Trophoblast cell (in vitro differentiated cells and primary cell): ENCODE results near the gene RNASEH1.
"Not testable (repeated sequence)": the region's sequence is repeated elsewhere in the genome, so short reads cannot be mapped to it uniquely, and the experiment has no call there.

Source experiments
- DNase-seq, 2 donors: peaks; one replicate each; pipeline ENCODE4 v3.0.0-alpha.2; 2016
- H2AFZ ChIP-seq: 2 replicates; pipeline ENCODE4 v1.6.1; 2013; ENCODE audit warnings: low read length, moderate library complexity, mild to moderate bottlenecking; ENCODE audit not compliant: insufficient read depth, poor library complexity
- H2AK5ac ChIP-seq: 2 replicates; pipeline ENCODE4 v1.6.1; 2013; ENCODE audit warnings: mild to moderate bottlenecking, low read length
- H2BK120ac ChIP-seq: 2 replicates; pipeline ENCODE4 v1.6.1; 2013; ENCODE audit warnings: low read length, mild to moderate bottlenecking, moderate library complexity; ENCODE audit not compliant: insufficient read depth, poor library complexity
- H2BK12ac ChIP-seq: 2 replicates; pipeline ENCODE4 v1.6.1; 2013; ENCODE audit warnings: mild to moderate bottlenecking, low read length, moderate library complexity
- H2BK5ac ChIP-seq: 2 replicates; pipeline ENCODE4 v1.6.1; 2013; ENCODE audit warnings: low read length, low read depth, moderate library complexity, mild to moderate bottlenecking; ENCODE audit not compliant: poor library complexity
- H3K14ac ChIP-seq: 2 replicates; pipeline ENCODE4 v1.6.1; 2013; ENCODE audit warnings: mild to moderate bottlenecking, low read length
- H3K18ac ChIP-seq: 2 replicates; pipeline ENCODE4 v1.6.1; 2013; ENCODE audit warnings: mild to moderate bottlenecking, low read length
- H3K23ac ChIP-seq: 2 replicates; pipeline ENCODE4 v1.6.1; 2013; ENCODE audit warnings: low read length
- H3K27ac ChIP-seq: 2 replicates; pipeline ENCODE4 v1.5.1; 2013; ENCODE audit warnings: low read depth, mild to moderate bottlenecking, inconsistent platforms, low read length, moderate library complexity
- H3K27me3 ChIP-seq: 2 replicates; pipeline ENCODE4 v1.6.1; 2013; ENCODE audit warnings: inconsistent platforms, mild to moderate bottlenecking, low read length, moderate library complexity; ENCODE audit not compliant: insufficient read depth
- H3K36me3 ChIP-seq, 2 experiments: 1 replicate in 1 of 2; 2 replicates in 1 of 2; pipeline ENCODE4 v1.6.1; 2013; ENCODE audit warnings: low read length in 2 of 2, mild to moderate bottlenecking in 2 of 2, moderate library complexity in 1 of 2; ENCODE audit not compliant: insufficient read depth in 2 of 2, control insufficient read depth in 1 of 2
- H3K4ac ChIP-seq: 2 replicates; pipeline ENCODE4 v1.6.1; 2013; ENCODE audit warnings: low read depth, mild to moderate bottlenecking, low read length, moderate library complexity
- H3K4me1 ChIP-seq, 2 experiments: 1 replicate in 1 of 2; 2 replicates in 1 of 2; pipeline ENCODE4 v1.6.1; 2013; ENCODE audit warnings: low read length in 2 of 2, mild to moderate bottlenecking in 2 of 2, moderate library complexity in 1 of 2; ENCODE audit not compliant: insufficient read depth in 2 of 2, control insufficient read depth in 1 of 2
- H3K4me2 ChIP-seq: 2 replicates; pipeline ENCODE4 v1.6.1; 2013; ENCODE audit warnings: inconsistent platforms, mild to moderate bottlenecking, low read length, moderate library complexity
- H3K4me3 ChIP-seq: 2 replicates; pipeline ENCODE4 v1.5.1; 2013; ENCODE audit warnings: mild to moderate bottlenecking, low read depth, low read length, inconsistent platforms
- H3K79me1 ChIP-seq: one replicate; pipeline ENCODE4 v1.6.1; 2013; ENCODE audit warnings: low read length
- H3K79me2 ChIP-seq: 2 replicates; pipeline ENCODE4 v1.6.1; 2013; ENCODE audit warnings: low read length, mild to moderate bottlenecking; ENCODE audit not compliant: control insufficient read depth, insufficient read depth, poor library complexity
- H3K9ac ChIP-seq: 2 replicates; pipeline ENCODE4 v1.6.1; 2013; ENCODE audit warnings: mild to moderate bottlenecking, low read length
- H3K9me3 ChIP-seq: 2 replicates; pipeline ENCODE4 v1.6.1; 2013; ENCODE audit warnings: low read depth, mild to moderate bottlenecking, control low read depth, inconsistent platforms, low read length; ENCODE audit not compliant: insufficient read depth
- H4K12ac ChIP-seq: 2 replicates; pipeline ENCODE4 v1.6.1; 2013; ENCODE audit warnings: low read depth, mild to moderate bottlenecking, low read length, moderate library complexity
- H4K8ac ChIP-seq: 2 replicates; pipeline ENCODE4 v1.6.1; 2013; ENCODE audit warnings: low read depth, mild to moderate bottlenecking, low read length, moderate library complexity
- H4K91ac ChIP-seq: one replicate; pipeline ENCODE4 v1.6.1; 2013; ENCODE audit warnings: low read depth, mild to moderate bottlenecking, low read length, moderate library complexity
- WGBS: extraction: QIAGEN DNeasy Blood & Tissue Kit; methylation state at CpG from one replicate; pipeline ENCODE4 v1.1.7; 2013; ENCODE audit warnings: missing lambda C conversion rate; ENCODE audit not compliant: insufficient read length, insufficient coverage; ENCODE audit errors: extremely low coverage; 5-methylcytosine and 5-hydroxymethylcytosine counted together

The RNASEH1 gene

GRCh38 chr2:3518496-3519254, 39.5 kb downstream of the RNASEH1 start:
- DNase-seq, result peak; percentile 96 to 98
- H3K4ac ChIP-seq, result peak overlapping the region; percentile 61
- peak overlapping the region; percentile 98 for H3K9ac ChIP-seq
- peak overlapping the region; percentile 88 for H4K8ac ChIP-seq
- H4K12ac ChIP-seq, result peak overlapping the region; percentile 94
- peak overlapping the region; percentile 77 for H2AFZ ChIP-seq
- H2BK12ac ChIP-seq, result no peak overlapping the region
- peak overlapping the region; percentile 93 for H4K91ac ChIP-seq
- peaks cover 10% of the 10 kb centered on the region for H3K79me2 ChIP-seq
- H3K36me3 ChIP-seq, result peaks cover 2% of the 10 kb centered on the region in 2 experiments
- peak overlapping the region; percentile 94 for H3K4me2 ChIP-seq
- peaks cover 11% of the 10 kb centered on the region for H3K79me1 ChIP-seq
- peak overlapping the region; percentile 54 for H2BK120ac ChIP-seq
- H3K4me1 ChIP-seq, result peaks cover 0 to 1% of the 10 kb centered on the region in 2 experiments
- peak overlapping the region; percentile 93 for H3K27ac ChIP-seq
- no peaks in the 10 kb centered on the region for H3K9me3 ChIP-seq
- peak overlapping the region; percentile 88 for H3K4me3 ChIP-seq
- WGBS, result no CpG with 5 or more reads among the region's 67 CpGs
- H3K27me3 ChIP-seq, result no peaks in the 10 kb centered on the region
- H3K23ac ChIP-seq, result no peak overlapping the region
- H2AK5ac ChIP-seq, result peak overlapping the region; percentile 31
- H3K18ac ChIP-seq, result peak overlapping the region; percentile 53
- peak overlapping the region; percentile 95 for H3K14ac ChIP-seq
- peak overlapping the region; percentile 66 for H2BK5ac ChIP-seq

GRCh38 chr2:3517948-3518495, 40.1 kb downstream of the RNASEH1 start:
- H4K12ac ChIP-seq, result peak overlapping the region; percentile 78
- WGBS, result no CpG with 5 or more reads among the region's 3 CpGs

GRCh38 chr2:3516831-3517230, 41.3 kb downstream of the RNASEH1 start:
- no peak overlapping the region for H3K9ac ChIP-seq
- H4K8ac ChIP-seq, result no peak overlapping the region
- no peak overlapping the region for H3K4me2 ChIP-seq
- H3K27me3 ChIP-seq, result no peaks in the 10 kb centered on the region
- peaks cover 11% of the 10 kb centered on the region for H3K79me1 ChIP-seq
- H2BK120ac ChIP-seq, result no peak overlapping the region
- H2BK5ac ChIP-seq, result no peak overlapping the region
- peaks cover 10% of the 10 kb centered on the region for H3K79me2 ChIP-seq
- no peak overlapping the region for H4K12ac ChIP-seq
- H4K91ac ChIP-seq, result no peak overlapping the region
- H3K18ac ChIP-seq, result no peak overlapping the region
- DNase-seq, result no peak
- H3K4me1 ChIP-seq, result no peaks in the 10 kb centered on the region
- no peak overlapping the region for H2AK5ac ChIP-seq
- no peak overlapping the region for H2BK12ac ChIP-seq
- no CpG with 5 or more reads among the region's 3 CpGs for WGBS
- H3K4me3 ChIP-seq, result no peak overlapping the region
- H3K23ac ChIP-seq, result no peak overlapping the region
- no peak overlapping the region for H3K27ac ChIP-seq
- peaks cover 8 to 10% of the 10 kb centered on the region in 2 experiments for H3K36me3 ChIP-seq
- no peak overlapping the region for H2AFZ ChIP-seq
- H3K14ac ChIP-seq, result no peak overlapping the region
- no peak overlapping the region for H3K4ac ChIP-seq
- no peaks in the 10 kb centered on the region for H3K9me3 ChIP-seq

More at GRCh38 chr2:3517948-3518495, 40.1 kb downstream of the RNASEH1 start:
- peak overlapping the region; percentile 98 for H3K9ac ChIP-seq
- peak overlapping the region; percentile 75 for H3K14ac ChIP-seq
- H2AFZ ChIP-seq, result peak overlapping the region; percentile 42
- no peak overlapping the region for H2BK12ac ChIP-seq
- H3K23ac ChIP-seq, result no peak overlapping the region
- H3K4me1 ChIP-seq, result no peaks in the 10 kb centered on the region
- peak overlapping the region; percentile 61 for H4K8ac ChIP-seq
- peaks cover 10% of the 10 kb centered on the region for H3K79me2 ChIP-seq
- H3K36me3 ChIP-seq, result peaks cover 2% of the 10 kb centered on the region in 2 experiments
- peak overlapping the region; percentile 90 for H4K91ac ChIP-seq
- H3K18ac ChIP-seq, result peak overlapping the region; percentile 53
- peak overlapping the region; percentile 46 for H3K4ac ChIP-seq
- peak overlapping the region; percentile 54 for H2BK120ac ChIP-seq
- no peaks in the 10 kb centered on the region for H3K27me3 ChIP-seq
- peak overlapping the region; percentile 94 for H3K4me2 ChIP-seq
- peak overlapping the region; percentile 91 for H3K27ac ChIP-seq
- H2AK5ac ChIP-seq, result peak overlapping the region; percentile 31
- peak overlapping the region; percentile 88 for H3K4me3 ChIP-seq
- DNase-seq, result no peak
- H3K79me1 ChIP-seq, result peaks cover 11% of the 10 kb centered on the region
- H2BK5ac ChIP-seq, result peak overlapping the region; percentile 51
- no peaks in the 10 kb centered on the region for H3K9me3 ChIP-seq

- not testable (repeated sequence) for DNase-seq, H3K9ac ChIP-seq
- WGBS, result no CpG with 5 or more reads among the region's 5 CpGs
These were observed 42.7 kb downstream of the RNASEH1 start for GRCh38 chr2:3515438-3515837.

More at GRCh38 chr2:3515438-3515837, 42.7 kb downstream of the RNASEH1 start:
- H2AK5ac ChIP-seq, H4K91ac ChIP-seq, H4K8ac ChIP-seq, H4K12ac ChIP-seq, H3K4me3 ChIP-seq, H2BK12ac ChIP-seq, H2AFZ ChIP-seq, H3K27me3 ChIP-seq, H3K18ac ChIP-seq, H3K27ac ChIP-seq, H2BK120ac ChIP-seq, H3K79me2 ChIP-seq, H3K4ac ChIP-seq, H3K9me3 ChIP-seq, H3K14ac ChIP-seq, H3K4me2 ChIP-seq, H2BK5ac ChIP-seq, H3K23ac ChIP-seq, H3K4me1 ChIP-seq: not testable (repeated sequence)
- H3K79me1 ChIP-seq, result peaks cover 11% of the 10 kb centered on the region
- H3K36me3 ChIP-seq, result peaks cover 11 to 14% of the 10 kb centered on the region in 2 experiments
